Medulla oblongata (tissue), 1 donor: ENCODE results near the gene VAMP3.
"Not testable (repeated sequence)": the region's sequence is repeated elsewhere in the genome, so short reads cannot be mapped to it uniquely, and the experiment has no call there.

ENCODE experiments used
- DNase-seq: peaks from one replicate; pipeline ENCODE4 v3.0.0-alpha.2; 2015; ENCODE audit errors: extremely low spot score

VAMP3 gene

DNA sequence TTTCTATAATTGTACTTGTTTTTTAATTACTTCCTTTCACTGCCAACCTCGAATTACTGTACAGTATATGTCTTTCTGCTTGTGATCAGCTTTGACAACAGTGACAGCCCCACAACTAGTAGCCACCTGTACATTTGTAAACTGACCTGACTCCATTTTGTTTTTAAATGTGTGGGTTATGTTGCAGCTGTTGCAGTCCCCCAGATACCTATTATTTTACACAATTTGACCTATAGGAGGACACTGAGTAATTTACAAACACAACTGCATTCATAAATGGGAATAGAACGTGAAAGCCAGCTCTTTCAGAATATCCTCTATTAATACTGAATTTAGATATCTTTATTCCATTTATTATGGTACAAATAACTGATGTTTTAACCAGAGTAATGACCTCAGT, 2.5 kb upstream of the VAMP3 start:
- no peak for DNase-seq

GRCh38 chr1:7769673-7770412, 1.3 kb upstream of the VAMP3 start:
- DNase-seq, result no peak

DNA sequence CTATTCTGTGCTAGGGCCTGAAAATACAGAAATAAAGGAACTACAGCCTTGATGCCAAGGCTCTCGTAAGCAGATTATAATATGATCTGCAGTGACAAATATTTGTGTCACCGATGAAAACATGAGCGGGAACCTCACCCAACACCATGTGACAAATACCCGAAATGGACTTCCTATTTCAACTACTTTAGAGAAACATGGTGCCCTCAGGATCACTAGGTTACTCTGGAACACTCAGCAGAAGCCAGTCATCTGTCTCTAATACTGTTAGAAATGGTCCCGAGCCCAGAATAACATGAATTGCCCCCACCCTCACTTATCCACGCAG, 463 bp upstream of the VAMP3 start:
- DNase-seq, result peak; percentile 49

DNA sequence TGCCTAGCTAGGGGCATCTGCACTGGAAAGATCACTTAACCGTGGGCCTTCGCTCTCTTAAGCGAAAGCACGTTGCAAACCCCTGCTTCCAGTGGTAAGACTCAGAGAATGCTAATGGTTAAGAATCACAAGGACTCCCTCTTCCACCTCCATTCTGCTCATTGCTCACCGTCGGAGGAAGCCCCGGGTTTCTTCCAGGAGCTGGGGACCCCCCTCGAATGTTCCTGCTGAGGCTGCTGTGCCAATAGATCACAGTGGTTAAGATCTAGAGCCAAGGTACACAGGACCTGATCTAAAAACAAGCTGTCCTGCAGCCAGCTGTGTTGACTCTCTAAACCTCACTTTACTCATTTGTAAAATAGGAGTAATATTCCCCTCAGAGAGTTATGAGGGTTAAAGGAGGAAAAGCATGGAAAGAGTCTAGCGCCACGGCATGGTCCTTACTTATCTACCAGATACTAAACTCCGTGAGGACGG, 765 bp downstream of the VAMP3 start:
- DNase-seq, result no peak

DNA sequence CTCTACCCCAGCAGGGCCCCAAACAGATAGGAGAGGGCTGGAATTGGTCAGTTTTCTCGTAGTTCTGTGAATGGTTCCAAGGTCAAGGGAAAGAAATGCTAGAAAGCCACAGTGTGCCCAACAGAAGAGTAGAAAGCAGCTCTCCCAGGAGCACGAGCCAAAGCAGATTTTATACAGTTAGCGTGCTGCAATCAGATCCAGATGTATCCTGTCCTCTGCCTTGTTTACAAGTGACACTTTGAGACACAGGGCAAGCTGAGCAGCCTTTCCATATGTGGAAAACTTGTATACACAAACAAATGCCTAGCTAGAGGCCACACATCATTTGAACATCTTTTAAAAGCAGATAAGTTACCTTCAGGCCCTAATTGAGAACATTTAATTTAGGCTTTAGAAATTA, 6.5 kb downstream of the VAMP3 start:
- DNase-seq, result no peak

- no peak for DNase-seq
These were observed 7.1 kb downstream of the VAMP3 start for GRCh38 chr1:7778133-7778628.

DNA sequence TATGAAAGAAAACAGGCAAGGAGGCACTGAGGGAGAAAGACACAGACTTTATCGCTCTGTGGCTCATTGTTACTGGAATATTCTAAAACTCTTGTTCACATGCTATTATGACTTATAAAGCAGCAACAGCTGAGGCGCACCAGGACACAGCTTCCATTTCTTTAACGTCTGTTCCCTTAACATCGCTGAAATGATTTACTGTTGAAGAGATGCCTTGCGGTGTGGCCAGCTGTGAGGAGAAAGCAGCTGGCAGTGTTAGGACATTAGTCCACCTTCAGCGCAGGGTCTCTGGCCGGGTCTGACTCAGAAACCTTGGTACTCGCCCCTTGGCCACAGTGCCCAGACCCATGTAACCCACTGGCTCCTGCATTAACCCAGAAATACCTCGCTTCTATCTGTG, 9.9 kb downstream of the VAMP3 start:
- no peak for DNase-seq

DNA sequence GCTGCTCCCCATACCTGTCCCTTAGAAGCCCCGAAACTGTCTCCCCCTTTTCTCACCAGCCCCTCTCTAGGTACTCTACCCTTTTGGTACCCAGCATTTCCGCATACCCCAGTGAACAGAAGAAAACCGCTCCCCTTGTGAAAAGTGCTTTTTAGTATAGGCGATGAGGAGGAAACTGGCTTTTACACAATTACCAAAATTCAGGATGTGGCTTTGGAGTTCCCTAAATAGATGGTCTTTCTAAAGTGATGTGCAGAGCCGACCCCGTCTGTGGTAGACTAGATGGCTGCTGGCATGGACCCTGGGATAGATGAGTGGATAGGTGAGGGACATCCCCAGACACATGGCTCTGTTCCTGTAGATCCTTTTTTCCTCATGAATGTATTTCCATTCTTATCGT, 10.4 kb downstream of the VAMP3 start:
- DNase-seq, result no peak

- DNase-seq, result no peak
These were observed 10.9 kb downstream of the VAMP3 start for GRCh38 chr1:7781923-7782495.

DNA sequence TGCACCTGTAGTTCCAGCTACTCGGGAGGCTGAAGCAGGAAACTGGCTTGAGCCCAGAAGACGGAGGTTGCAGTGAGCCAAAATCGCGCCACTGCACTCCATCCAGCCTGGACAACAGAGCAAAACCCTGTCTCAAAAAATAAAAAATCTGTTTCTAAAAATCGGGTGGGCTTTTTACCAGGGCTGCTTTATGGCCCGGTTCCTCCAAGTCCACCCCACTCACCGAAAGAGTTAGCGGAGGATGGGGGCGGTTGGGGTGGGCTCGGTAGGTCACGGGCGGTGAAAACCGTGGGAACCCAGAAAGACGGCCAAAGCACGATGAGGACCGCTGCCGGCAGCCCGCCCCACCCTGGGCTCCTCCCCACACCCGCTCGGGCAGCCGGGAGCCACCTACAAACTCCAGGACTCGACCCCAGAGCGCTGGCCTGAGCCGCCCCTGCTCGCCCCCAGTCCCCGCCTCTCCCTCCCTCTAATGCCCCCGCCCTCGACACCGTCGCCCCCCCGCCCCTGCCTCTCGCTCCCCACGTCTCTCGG, 12.1 kb downstream of the VAMP3 start:
- DNase-seq, result peak; percentile 23

GRCh38 chr1:7783826-7784491, 12.9 kb downstream of the VAMP3 start, which contains the start of gene PER3:
TSS of gene PER3 (plus strand) at chr1:7784291. CDS start at chr1:7784878, 587 bp downstream.
- peak; percentile 98 for DNase-seq

DNA sequence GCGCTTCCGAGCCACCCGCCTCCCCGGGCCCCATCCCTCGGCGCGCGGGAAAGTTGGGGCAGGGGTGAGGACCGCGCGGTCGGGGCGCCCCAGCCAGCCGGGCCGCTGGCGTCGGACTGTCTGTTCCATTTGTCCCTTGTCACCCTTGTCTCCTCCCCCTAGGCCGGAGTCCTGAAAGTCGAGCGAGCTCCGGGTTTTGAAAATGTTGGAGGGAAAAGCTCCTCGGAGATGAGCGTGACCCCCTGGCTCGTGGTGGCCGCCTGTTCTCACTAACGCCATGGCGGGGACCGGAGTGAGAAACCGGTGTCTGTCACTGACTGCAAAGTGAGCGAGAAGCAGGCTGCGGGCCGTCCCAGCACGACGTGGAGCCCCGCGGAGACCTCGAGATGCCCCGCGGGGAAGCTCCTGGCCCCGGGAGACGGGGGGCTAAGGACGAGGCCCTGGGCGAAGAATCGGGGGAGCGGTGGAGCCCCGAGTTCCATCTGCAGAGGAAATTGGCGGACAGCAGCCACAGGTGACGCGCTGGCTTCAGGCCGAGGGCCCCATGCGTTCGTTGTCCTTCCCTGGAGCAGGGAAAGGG, 13.5 kb downstream of the VAMP3 start:
- DNase-seq, result peak; percentile 45

DNA sequence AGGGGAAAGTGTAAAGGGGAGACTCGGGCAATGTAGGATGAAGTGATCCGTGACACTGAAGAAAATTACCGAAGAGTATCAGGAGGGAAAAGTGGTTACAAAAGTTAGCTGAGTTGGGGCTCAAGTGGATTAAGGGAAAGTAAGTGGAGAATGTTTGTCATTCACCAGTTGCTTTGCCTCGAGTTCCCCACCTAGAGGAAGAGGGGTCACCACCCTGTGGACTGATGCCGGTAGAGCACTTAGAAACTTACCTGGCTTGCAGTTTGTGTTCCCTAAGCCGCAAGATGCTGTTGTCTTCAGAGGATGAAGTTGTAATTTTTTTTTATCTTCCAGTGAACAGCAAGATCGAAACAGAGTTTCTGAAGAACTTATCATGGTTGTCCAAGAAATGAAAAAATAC, 14.0 kb downstream of the VAMP3 start:
- peak; percentile 13 for DNase-seq

GRCh38 chr1:7786795-7787194, 15.7 kb downstream of the VAMP3 start:
- peak; percentile 46 for DNase-seq

GRCh38 chr1:7789828-7790227, 18.7 kb downstream of the VAMP3 start:
- no peak for DNase-seq

DNA sequence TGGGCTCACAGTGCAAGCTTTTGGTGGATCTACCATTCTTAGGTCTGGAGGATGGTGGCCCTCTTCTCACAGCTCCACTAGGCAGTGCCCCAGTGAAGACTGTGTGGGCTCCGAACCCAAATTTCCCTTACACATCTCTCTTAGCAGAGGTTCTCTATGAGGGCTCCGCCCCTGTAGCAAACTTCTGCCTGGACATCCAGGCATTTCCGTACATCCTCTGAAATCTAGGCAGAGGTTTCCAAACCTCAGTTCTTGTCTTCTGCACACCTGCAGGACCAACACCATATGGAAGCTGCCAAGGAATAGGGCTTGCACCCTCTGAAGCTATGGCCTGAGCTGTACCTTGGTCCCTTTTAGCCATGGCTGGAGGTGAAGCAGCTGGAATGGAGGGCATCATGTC, 19.9 kb downstream of the VAMP3 start:
- DNase-seq, result not testable (repeated sequence)

- DNase-seq, result no peak
These were observed 24.3 kb downstream of the VAMP3 start for GRCh38 chr1:7795406-7795805.

- no peak for DNase-seq
These were observed 34.4 kb downstream of the VAMP3 start for GRCh38 chr1:7805460-7805859.

DNA sequence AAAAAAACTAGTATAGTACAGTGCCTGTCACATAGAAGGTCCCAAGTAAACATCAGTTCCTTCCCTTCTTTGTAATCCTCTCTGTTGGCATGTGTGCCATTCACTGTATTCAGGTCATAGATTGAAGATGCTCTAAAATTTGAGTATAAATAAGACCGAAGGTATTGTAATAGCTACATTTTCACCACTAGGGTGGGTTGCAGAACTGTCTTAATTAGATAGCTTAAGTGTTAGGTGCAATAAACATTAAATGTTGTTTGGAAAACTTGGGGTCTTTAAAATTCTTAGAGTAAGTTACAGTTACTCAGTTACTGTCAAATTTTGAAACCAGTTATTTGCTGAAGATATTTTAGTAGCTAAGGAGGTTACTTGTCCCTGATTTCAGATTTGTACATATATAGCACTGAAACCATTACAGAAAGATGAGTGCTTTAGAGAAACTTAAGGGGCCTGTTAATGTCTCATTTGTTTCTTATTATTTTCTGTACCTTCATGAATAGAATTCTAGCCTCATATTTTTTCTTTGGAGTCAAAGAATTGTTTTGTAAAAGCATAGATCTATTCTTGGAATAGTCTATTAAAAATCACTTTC, 37.3 kb downstream of the VAMP3 start:
- peak; percentile 22 for DNase-seq

DNA sequence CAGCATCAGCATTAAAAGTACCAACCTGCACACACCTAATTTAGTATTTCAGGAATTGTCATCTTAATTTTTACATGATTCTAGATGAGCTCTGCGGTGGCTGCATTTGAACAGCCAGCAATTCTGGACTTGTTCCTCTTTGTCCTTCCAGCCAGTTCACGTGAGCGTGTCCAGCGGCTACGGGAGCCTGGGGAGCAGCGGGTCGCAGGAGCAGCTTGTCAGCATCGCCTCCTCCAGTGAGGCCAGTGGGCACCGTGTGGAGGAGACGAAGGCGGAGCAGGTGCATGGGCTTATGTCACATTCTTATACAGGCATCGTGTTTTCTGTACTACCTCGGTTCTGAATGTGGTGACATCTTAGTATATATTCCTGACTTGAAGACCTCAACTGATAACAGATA, 38.6 kb downstream of the VAMP3 start:
- no peak for DNase-seq

DNA sequence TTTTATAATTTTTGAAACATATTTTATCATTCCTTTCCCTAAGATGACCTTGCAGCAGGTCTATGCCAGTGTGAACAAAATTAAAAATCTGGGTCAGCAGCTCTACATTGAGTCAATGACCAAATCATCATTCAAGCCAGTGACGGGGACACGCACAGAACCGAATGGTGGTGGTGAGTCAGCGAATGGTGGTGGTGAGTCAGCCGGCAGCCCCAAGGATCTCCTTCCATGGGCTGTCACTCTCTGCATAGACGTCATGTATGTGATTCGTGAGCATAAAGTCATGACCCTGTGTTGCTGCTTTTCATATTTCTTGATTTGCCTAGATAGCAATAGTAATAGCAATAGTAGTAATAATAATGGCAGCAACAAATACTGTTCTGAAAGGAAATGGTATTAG, 39.3 kb downstream of the VAMP3 start:
- no peak for DNase-seq

DNA sequence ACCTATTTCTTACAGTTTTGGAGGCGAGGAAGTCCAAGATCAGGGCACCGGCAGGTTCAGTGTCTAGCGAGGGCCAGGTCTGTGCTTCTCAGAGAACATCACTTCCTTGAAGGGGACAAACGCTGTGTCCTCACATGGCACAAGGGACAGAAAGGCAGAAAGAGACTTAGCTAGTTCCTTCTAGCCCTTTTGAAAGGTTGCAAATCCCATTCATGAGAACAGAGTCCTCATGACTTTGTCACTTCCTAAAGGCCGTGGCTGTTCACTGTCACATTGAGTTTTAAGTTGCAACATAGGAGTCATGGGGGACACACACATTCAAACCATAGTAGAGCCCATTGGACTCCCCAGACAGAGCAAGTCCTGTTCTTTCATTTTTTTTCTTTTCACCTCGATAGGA, 40.4 kb downstream of the VAMP3 start:
- no peak for DNase-seq
